GM12878 (cell line): ENCODE data around the gene CDC16. TPM values are rescaled to one million over a fixed set of nuclear protein-coding genes. Genes with fewer than 3 reads are reported as not detected.

ENCODE experiments used
- ATAC-seq: fragments of 200-7000 bp; cut with Tn5 transposase; 3 replicates; pipeline ENCODE4 v1.9.1; 2020; ENCODE audit warnings: mild to moderate bottlenecking, moderate library complexity
- BruUV-seq: library from RNA; stranded (reverse); fragments of 400-500 nt; replicated peaks from 2 replicates; lab custom pipeline; 2021; lab: Mats Ljungman, UMichigan
- CTCF ChIA-PET: fragments of 300-600 bp; sonication (Branson Sonifier 250); formaldehyde crosslinking; extraction: SDS; loops from one replicate; lab custom pipeline; 2021; ENCODE audit warnings: inconsistent platforms; lab: Yijun Ruan, JAX
- POLR2A ChIA-PET: fragments of 350-600 bp; formaldehyde crosslinking; extraction: SDS; loops from one replicate; lab custom pipeline; 2021; ENCODE audit warnings: inconsistent platforms; lab: Charles Lee
- RAD21 ChIA-PET: fragments of 300-600 bp; sonication (Branson Sonifier 250); formaldehyde crosslinking; loops from one replicate; lab custom pipeline; 2023; ENCODE audit warnings: antibody characterized with exemption; ENCODE audit not compliant: unreplicated experiment; lab: Charles Lee
- SMC1A ChIA-PET: fragments of 300-600 bp; sonication (Branson Sonifier 250); formaldehyde crosslinking; loops from one replicate; lab custom pipeline; 2023; ENCODE audit not compliant: unreplicated experiment, uncharacterized antibody; lab: Charles Lee
- DNase-seq: peaks from one replicate; pipeline ENCODE4 v3.0.0-alpha.2; 2011; ENCODE audit warnings: low read depth, low spot score
- FAIRE-seq: peaks from 3 replicates; lab custom pipeline; 2011; peaks lifted over from hg19 to GRCh38; lab: Jason Lieb, UNC
- H2AFZ ChIP-seq: 2 replicates; pipeline ENCODE4 v1.6.0; 2011; ENCODE audit warnings: low read depth, low read length, control low read depth; ENCODE audit not compliant: control insufficient read depth
- H3K27ac ChIP-seq: 2 replicates; pipeline ENCODE4 v1.5.1; 2011; ENCODE audit warnings: control low read depth; ENCODE audit not compliant: control insufficient read depth, insufficient read depth
- H3K27me3 ChIP-seq, 2 experiments: replicated peaks in 1 of 2; 2 replicates each; pipeline versions ENCODE4 v1.6.0 to v1.6.1; 2011; ENCODE audit warnings: low read length in 1 of 2; ENCODE audit not compliant: control insufficient read depth in 2 of 2, insufficient read depth in 2 of 2
- H3K36me3 ChIP-seq, 2 experiments: 2 replicates each; pipeline ENCODE4 v1.5.1; 2011; ENCODE audit warnings: low read length in 1 of 2; ENCODE audit not compliant: control insufficient read depth in 2 of 2, insufficient read depth in 2 of 2
- H3K4me1 ChIP-seq: 2 replicates; pipeline ENCODE4 v1.6.1; 2011; ENCODE audit warnings: mild to moderate bottlenecking, low read length, moderate library complexity, mixed read lengths; ENCODE audit not compliant: control insufficient read depth, insufficient read depth
- H3K4me2 ChIP-seq: 2 replicates; pipeline ENCODE4 v1.6.0; 2011; ENCODE audit warnings: control low read depth; ENCODE audit not compliant: control insufficient read depth, insufficient read depth
- H3K4me3 ChIP-seq: fragments of 200-600 bp; sonication (generic); 2 replicates; pipeline ENCODE4 v1.5.1; 2016
- H3K79me2 ChIP-seq: 2 replicates; pipeline ENCODE4 v1.6.0; 2011; ENCODE audit warnings: low read length; ENCODE audit not compliant: control insufficient read depth, insufficient read depth
- H3K9ac ChIP-seq: 2 replicates; pipeline ENCODE4 v1.8.0; 2011; ENCODE audit warnings: low read length, control low read depth, mixed read lengths; ENCODE audit not compliant: control insufficient read depth, insufficient read depth
- H3K9me3 ChIP-seq: replicated peaks from 3 replicates; pipeline ENCODE4 v1.5.1; 2011; ENCODE audit warnings: mild to moderate bottlenecking, low read length; ENCODE audit not compliant: control insufficient read depth, insufficient read depth
- H4K20me1 ChIP-seq: 2 replicates; pipeline ENCODE4 v1.6.0; 2011; ENCODE audit not compliant: control insufficient read depth, insufficient read depth
- ASH2L ChIP-seq: fragments of 300-600, 200-600 bp; sonication (generic); IDR thresholded peaks from 2 replicates; pipeline ENCODE4 v1.6.1; 2017; ENCODE audit warnings: low read depth, mild to moderate bottlenecking, borderline replicate concordance
- ATF7 ChIP-seq: fragments of 450-650 bp; IDR thresholded peaks from 2 replicates; pipeline ENCODE4 v1.6.1; 2016; ENCODE audit warnings: low read depth, mild to moderate bottlenecking
- EZH2 ChIP-seq: IDR thresholded peaks from 2 replicates; pipeline ENCODE4 v1.6.1; 2012; ENCODE audit warnings: low read depth, mild to moderate bottlenecking, control low read depth, inconsistent platforms, low read length, borderline replicate concordance; ENCODE audit not compliant: control insufficient read depth
- HCFC1 ChIP-seq: fragments of 150-350 bp; IDR thresholded peaks from 2 replicates; pipeline ENCODE4 v1.6.1; 2014; ENCODE audit warnings: low read length
- JUNB ChIP-seq: IDR thresholded peaks from 2 replicates; pipeline ENCODE4 v1.6.1; 2016; ENCODE audit warnings: antibody characterized with exemption, mild to moderate bottlenecking
- MXI1 ChIP-seq: fragments of 150-350 bp; IDR thresholded peaks from 2 replicates; pipeline ENCODE4 v1.6.1; 2011; ENCODE audit warnings: low read depth, mild to moderate bottlenecking, inconsistent platforms, low read length, improper control_type of control experiment
- MYB ChIP-seq: fragments of 150-350 bp; IDR thresholded peaks from 2 replicates; pipeline ENCODE4 v1.6.1; 2014; ENCODE audit warnings: mild to moderate bottlenecking, low read depth, low read length, borderline replicate concordance
- RAD51 ChIP-seq: fragments of 450-650 bp; IDR thresholded peaks from 2 replicates; pipeline ENCODE4 v1.6.1; 2016; ENCODE audit warnings: moderate library complexity, mild to moderate bottlenecking, inconsistent platforms
- SIN3A ChIP-seq: IDR thresholded peaks from 2 replicates; pipeline ENCODE4 v1.6.1; 2012; ENCODE audit warnings: low read depth, low read length, improper control_type of control experiment
- SMC3 ChIP-seq: IDR thresholded peaks from 2 replicates; pipeline ENCODE4 v1.6.1; 2011; ENCODE audit warnings: low read length, improper control_type of control experiment, borderline replicate concordance
- TBL1XR1 ChIP-seq: IDR thresholded peaks from 2 replicates; pipeline ENCODE4 v1.6.1; 2012; ENCODE audit warnings: low read depth, low read length, improper control_type of control experiment
- ZNF384 ChIP-seq: IDR thresholded peaks from 2 replicates; pipeline ENCODE4 v1.6.1; 2012; ENCODE audit warnings: low read depth, mild to moderate bottlenecking, low read length, improper control_type of control experiment, borderline replicate concordance
- ZNF622 ChIP-seq: fragments of 450-650 bp; IDR thresholded peaks from 2 replicates; pipeline ENCODE4 v1.6.1; 2017; ENCODE audit warnings: mild to moderate bottlenecking, inconsistent platforms
- WGBS: methylation state at CpG from one replicate; pipeline ENCODE4 v1.1.6; 2016; ENCODE audit warnings: low lambda C conversion rate; ENCODE audit not compliant: insufficient replicate concordance, insufficient coverage; ENCODE audit errors: missing lambda C conversion rate; 5-methylcytosine and 5-hydroxymethylcytosine counted together
- in situ Hi-C: fragments of 300-500 bp; cut with MboI; formaldehyde crosslinking; loops from 9 replicates; pipeline ENCODE4 v1.14.3; 2018; ENCODE audit warnings: mixed read lengths
- intact Hi-C: fragments of 100-400 bp; cut with micrococcal nuclease; formaldehyde crosslinking; loops from one replicate; pipeline ENCODE4 v1.14.2; 2022; ENCODE audit not compliant: unreplicated experiment
- polyA plus RNA-seq, 11 experiments: library from polyadenylated mRNA; depleted of rRNA in 4 of 11; unstranded in 6 of 11; stranded (reverse) in 5 of 11; fragments of >200 nt; fragmentation: Nextera tagmentation in 4 of 11; fragmentation: Illumina TruSeq in 1 of 11; extraction: Ambion mirVana in 4 of 11; extraction: Trizol in 1 of 11; gene quantifications; 1 replicate in 1 of 11; 2 replicates in 10 of 11; pipeline versions ENCODE4 v1.2.1 to v1.2.3, GENCODE V29; 2011 to 2016; ENCODE audit warnings: inconsistent platforms in 2 of 11, missing spikeins in 2 of 11, low read depth in 1 of 11
- total RNA-seq, 4 experiments: library from RNA; depleted of rRNA in 3 of 4; stranded (reverse); fragments of >200 nt in 3 of 4; fragmentation: Illumina TruSeq in 1 of 4; extraction: Trizol in 1 of 4; gene quantifications; 2 replicates each; pipeline versions ENCODE4 v1.2.1 to v1.2.3, GENCODE V29; 2013 to 2021
- TF ChIP-seq, protein P1 (sequence below): fragments of 450-650 bp; conservative IDR thresholded peaks from 2 replicates; pipeline ENCODE4 v1.6.1; 2017; ENCODE audit warnings: mild to moderate bottlenecking, moderate library complexity
- TF ChIP-seq, protein P2 (sequence below): IDR thresholded peaks from 2 replicates; pipeline ENCODE4 v1.6.1; 2012; ENCODE audit warnings: low read length, inconsistent platforms
- TF ChIP-seq, protein P3 (sequence below): fragments of 450-650 bp; IDR thresholded peaks from 2 replicates; pipeline ENCODE4 v1.6.1; 2017; ENCODE audit warnings: antibody characterized with exemption, mild to moderate bottlenecking, moderate library complexity

Gene CDC16
- total and polyA plus RNA-seq, 10 of the 15 experiments (the other 5 are each of a cell fraction or from before 2014, with no cell fraction given) = 15.4 to 92.9 (median 31.4) TPM

DNA sequence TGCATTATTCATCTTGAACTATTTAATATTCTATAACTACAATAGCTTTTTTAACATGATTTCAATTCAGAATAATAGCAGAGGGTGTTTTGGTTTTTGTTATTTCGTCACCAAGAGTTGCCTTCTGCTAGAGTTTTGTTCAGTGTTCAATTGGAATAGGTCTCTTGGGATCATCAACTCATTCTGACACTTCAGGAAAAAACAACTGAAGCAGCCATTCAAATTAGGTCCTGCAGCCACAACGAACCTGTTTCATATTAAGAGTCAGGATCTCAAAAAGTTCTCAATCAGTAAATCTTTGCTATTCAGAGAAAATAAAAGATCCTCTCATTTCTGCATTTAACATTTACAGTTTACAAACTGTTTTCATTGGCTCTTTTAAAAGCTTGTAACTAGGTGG is 77.2 kb downstream of the CDC16 start:
- SMC1A ChIA-PET = interaction anchor here (0.9 to 3.8 kb wide), 9 partner anchors 13 to 32 kb away, joined by 3 to 27 read pairs (median 4); partner anchors contain the start of gene UPF3A
- ATAC-seq (no peak), FAIRE-seq (peak; percentile 7), DNase-seq (no peak)
- CTCF ChIA-PET = interaction anchor here (1.8 to 2.5 kb wide), 2 partner anchors 23 to 32 kb away, joined by 7 to 9 read pairs; no protein-coding TSS in a partner anchor
- no peaks in the 10 kb centered on the region for H3K9me3 ChIP-seq
- peaks cover 5% of the 10 kb centered on the region; the same call in 1 of the 2 replicates for H3K4me1 ChIP-seq
- no peak overlapping the region for H3K9ac ChIP-seq
- H3K27me3 ChIP-seq = no peaks in the 10 kb centered on the region
- in situ Hi-C loops = no loop called here
- BruUV-seq = no TSS peak
- RAD21 ChIA-PET = interaction anchor here (1.0 to 4.3 kb wide), 3 partner anchors 9 to 31 kb away, joined by 3 to 24 read pairs (median 10); partner anchors contain the start of gene UPF3A
- H3K36me3 ChIP-seq = no peaks in the 10 kb centered on the region
- H3K79me2 ChIP-seq = peaks cover 32% of the 10 kb centered on the region
- no peak overlapping the region for H3K27ac ChIP-seq
- POLR2A ChIA-PET = interaction anchor here (1.1 to 4.2 kb wide), 3 partner anchors 13 to 31 kb away, joined by 3 to 39 read pairs (median 7); partner anchors contain the start of gene UPF3A
- H4K20me1 ChIP-seq = no peaks in the 10 kb centered on the region
- H3K4me2 ChIP-seq = no peak overlapping the region
- intact Hi-C loops = no loop called here
- H3K4me3 ChIP-seq = no peak overlapping the region
- TF ChIP-seq, protein P1, sequence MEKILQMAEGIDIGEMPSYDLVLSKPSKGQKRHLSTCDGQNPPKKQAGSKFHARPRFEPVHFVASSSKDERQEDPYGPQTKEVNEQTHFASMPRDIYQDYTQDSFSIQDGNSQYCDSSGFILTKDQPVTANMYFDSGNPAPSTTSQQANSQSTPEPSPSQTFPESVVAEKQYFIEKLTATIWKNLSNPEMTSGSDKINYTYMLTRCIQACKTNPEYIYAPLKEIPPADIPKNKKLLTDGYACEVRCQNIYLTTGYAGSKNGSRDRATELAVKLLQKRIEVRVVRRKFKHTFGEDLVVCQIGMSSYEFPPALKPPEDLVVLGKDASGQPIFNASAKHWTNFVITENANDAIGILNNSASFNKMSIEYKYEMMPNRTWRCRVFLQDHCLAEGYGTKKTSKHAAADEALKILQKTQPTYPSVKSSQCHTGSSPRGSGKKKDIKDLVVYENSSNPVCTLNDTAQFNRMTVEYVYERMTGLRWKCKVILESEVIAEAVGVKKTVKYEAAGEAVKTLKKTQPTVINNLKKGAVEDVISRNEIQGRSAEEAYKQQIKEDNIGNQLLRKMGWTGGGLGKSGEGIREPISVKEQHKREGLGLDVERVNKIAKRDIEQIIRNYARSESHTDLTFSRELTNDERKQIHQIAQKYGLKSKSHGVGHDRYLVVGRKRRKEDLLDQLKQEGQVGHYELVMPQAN = no peak
- TF ChIP-seq ZNF622 (no peak), HCFC1 (no peak), ZNF384 (no peak), TBL1XR1 (no peak), ATF7 (no peak), EZH2 (no peak), MXI1 (no peak), SMC3 (no peak), SIN3A (no peak), RAD51 (no peak), ASH2L (no peak), MYB (no peak), JUNB (no peak)
- TF ChIP-seq, protein P2, sequence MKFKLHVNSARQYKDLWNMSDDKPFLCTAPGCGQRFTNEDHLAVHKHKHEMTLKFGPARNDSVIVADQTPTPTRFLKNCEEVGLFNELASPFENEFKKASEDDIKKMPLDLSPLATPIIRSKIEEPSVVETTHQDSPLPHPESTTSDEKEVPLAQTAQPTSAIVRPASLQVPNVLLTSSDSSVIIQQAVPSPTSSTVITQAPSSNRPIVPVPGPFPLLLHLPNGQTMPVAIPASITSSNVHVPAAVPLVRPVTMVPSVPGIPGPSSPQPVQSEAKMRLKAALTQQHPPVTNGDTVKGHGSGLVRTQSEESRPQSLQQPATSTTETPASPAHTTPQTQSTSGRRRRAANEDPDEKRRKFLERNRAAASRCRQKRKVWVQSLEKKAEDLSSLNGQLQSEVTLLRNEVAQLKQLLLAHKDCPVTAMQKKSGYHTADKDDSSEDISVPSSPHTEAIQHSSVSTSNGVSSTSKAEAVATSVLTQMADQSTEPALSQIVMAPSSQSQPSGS = no peak
- TF ChIP-seq, protein P3, sequence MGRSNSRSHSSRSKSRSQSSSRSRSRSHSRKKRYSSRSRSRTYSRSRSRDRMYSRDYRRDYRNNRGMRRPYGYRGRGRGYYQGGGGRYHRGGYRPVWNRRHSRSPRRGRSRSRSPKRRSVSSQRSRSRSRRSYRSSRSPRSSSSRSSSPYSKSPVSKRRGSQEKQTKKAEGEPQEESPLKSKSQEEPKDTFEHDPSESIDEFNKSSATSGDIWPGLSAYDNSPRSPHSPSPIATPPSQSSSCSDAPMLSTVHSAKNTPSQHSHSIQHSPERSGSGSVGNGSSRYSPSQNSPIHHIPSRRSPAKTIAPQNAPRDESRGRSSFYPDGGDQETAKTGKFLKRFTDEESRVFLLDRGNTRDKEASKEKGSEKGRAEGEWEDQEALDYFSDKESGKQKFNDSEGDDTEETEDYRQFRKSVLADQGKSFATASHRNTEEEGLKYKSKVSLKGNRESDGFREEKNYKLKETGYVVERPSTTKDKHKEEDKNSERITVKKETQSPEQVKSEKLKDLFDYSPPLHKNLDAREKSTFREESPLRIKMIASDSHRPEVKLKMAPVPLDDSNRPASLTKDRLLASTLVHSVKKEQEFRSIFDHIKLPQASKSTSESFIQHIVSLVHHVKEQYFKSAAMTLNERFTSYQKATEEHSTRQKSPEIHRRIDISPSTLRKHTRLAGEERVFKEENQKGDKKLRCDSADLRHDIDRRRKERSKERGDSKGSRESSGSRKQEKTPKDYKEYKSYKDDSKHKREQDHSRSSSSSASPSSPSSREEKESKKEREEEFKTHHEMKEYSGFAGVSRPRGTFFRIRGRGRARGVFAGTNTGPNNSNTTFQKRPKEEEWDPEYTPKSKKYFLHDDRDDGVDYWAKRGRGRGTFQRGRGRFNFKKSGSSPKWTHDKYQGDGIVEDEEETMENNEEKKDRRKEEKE = no peak
- 47% methylated on average over 2 of the region's 2 CpGs for WGBS
- peak overlapping the region; percentile 31 for H2AFZ ChIP-seq
